GM12891 (cell line): ENCODE results near the gene SRGAP2B.
"Not testable (repeated sequence)": the region's sequence is repeated elsewhere in the genome, so short reads cannot be mapped to it uniquely, and the experiment has no call there.

Experiments used
- POLR2A ChIP-seq: IDR thresholded peaks from 2 replicates; pipeline ENCODE4 v1.6.1; 2011; ENCODE audit warnings: low read depth, low read length, control low read depth
- POLR2AphosphoS5 ChIP-seq: IDR thresholded peaks from 2 replicates; pipeline ENCODE4 v1.6.1; 2011; ENCODE audit warnings: low read depth, low read length, control low read depth
- SPI1 ChIP-seq: IDR thresholded peaks from 2 replicates; pipeline ENCODE4 v1.6.1; 2011; ENCODE audit warnings: low read depth, low read length, control low read depth
- TAF1 ChIP-seq: IDR thresholded peaks from 2 replicates; pipeline ENCODE4 v1.6.1; 2011; ENCODE audit warnings: low read depth, low read length, control low read depth

DNA sequence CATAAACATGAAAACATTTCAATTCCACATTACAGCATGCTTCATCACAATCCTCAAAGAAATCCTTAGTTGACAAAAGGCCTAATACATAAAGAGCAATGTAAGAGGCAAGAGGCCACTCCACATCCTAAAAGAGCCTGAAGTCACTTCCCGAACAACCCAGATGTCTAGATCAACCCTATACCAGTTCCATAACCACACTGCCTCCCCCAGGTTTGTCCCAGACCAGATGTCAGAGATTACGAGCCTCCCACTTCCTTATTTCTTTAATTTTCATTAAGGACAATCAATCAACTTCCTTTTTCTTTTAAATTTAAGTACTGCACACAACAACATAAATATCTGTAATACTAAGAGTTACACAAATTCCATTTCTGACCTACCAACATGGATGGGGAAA is 15.4 kb downstream of the SRGAP2B start:
- not testable (repeated sequence) for TF ChIP-seq POLR2A, TAF1, POLR2AphosphoS5, SPI1
